Daoy (cell line): ENCODE data around the gene POU2F3. TPM values are rescaled to one million over a fixed set of nuclear protein-coding genes. Genes with fewer than 3 reads are reported as not detected.

Experiments
- DNase-seq: peaks from one replicate; pipeline ENCODE4 v3.0.0-alpha.2; 2015; ENCODE audit warnings: low read depth
- total RNA-seq: library from RNA; depleted of rRNA; stranded (reverse); fragments of >200 nt; shearing (Covaris generic); gene quantifications from 2 replicates; pipeline ENCODE4 v1.2.3, GENCODE V29; 2014

The POU2F3 gene
- total RNA-seq, 1 experiment from 2014 or later = not detected

DNA sequence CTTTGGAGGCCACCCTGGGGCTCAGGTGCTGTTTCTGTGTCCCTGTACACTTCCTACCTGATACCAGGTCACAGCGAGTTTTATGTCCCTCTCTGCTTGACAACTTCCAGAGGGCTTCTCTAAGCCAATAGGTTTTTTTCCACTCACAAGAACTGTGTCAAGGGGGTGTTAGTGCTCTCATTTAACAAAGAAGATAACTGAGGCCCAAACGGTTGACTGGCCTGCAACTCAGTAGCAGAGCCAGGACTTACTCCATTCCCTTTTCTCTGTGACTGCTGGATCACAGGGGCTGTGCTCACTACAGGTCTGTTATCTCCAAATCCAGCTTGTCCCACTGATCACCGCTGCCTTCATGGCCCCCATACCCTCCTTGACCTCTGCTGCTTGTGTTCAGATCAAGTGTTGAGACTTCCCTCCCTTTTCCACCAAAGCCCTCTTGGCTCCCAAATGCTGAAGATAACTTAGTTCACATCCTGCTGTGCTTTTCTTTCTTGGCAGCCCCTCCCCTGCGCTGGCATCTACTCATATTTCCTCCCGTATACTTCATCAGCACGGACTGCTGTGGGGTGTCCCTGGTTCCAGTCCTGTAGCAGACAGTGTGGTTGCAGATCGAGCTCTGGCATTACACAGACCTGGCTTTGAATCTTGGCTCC is 41.3 kb downstream of the POU2F3 start:
- no peak for DNase-seq

DNA sequence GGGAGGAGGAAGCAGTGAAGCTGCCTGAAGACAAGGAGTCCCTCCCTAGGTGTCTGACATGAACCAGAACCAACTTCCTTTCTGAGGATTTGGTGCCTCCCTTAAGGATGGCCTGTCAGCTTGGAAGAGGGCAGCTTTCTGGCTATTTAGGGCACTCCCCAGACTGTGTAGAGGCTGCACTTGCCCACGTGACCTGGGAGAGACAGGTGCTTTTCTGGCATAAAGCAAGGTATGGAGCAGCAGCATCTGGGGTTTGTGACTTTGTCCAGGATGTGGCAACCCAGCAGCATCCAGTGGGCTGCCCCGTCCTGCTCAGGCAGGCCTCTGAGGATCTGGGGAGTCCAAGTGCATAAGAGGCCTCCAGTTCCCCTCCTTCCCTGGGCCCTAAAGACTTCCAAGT is 43.2 kb downstream of the POU2F3 start:
- no peak for DNase-seq

DNA sequence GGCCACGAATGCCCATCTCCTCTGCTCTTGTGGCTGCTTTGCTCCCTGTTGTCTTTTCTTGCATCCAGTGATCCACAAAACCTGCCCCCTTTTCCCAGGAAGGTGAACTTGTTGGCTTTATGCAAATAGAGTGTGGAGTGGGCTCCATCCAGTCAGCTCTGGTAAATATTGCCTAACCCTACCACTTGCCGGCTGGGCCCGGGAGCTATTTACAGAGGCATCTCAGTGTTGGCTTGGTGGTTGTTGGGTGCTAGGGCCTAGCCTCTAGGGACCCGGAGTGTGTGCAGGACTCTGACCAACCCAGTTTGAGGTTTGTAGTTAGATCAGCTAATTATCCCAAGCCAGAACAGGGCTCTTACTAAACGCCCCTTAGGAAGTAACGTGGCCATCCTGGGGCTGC is 44.3 kb downstream of the POU2F3 start:
- no peak for DNase-seq

- DNase-seq = no peak
Observed at GRCh38 chr11:120285256-120285655, 45.3 kb downstream of the POU2F3 start.

- DNase-seq = no peak
Observed at GRCh38 chr11:120288021-120288420, 48.1 kb downstream of the POU2F3 start.

- DNase-seq = no peak
Observed at GRCh38 chr11:120289426-120289825, 49.5 kb downstream of the POU2F3 start.

DNA sequence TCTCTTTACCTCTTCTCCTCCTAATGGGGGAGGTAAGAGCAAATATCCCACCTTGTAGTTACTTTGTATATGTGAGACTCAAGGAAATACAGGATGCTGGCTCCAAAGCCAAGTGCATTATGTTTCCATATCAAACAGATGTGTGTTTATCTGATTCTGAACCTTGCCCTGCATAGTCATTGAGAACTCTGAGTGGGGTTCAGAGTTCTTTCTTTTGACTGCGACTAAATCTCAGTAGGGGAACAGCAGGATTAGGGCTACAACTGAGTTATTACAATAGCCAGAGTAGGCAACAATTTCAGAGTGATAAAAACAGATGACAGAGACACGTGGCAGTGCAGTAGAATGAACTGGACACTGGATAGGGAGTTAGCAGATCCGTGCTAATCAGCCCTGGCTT is 51.0 kb downstream of the POU2F3 start:
- no peak for DNase-seq

DNA sequence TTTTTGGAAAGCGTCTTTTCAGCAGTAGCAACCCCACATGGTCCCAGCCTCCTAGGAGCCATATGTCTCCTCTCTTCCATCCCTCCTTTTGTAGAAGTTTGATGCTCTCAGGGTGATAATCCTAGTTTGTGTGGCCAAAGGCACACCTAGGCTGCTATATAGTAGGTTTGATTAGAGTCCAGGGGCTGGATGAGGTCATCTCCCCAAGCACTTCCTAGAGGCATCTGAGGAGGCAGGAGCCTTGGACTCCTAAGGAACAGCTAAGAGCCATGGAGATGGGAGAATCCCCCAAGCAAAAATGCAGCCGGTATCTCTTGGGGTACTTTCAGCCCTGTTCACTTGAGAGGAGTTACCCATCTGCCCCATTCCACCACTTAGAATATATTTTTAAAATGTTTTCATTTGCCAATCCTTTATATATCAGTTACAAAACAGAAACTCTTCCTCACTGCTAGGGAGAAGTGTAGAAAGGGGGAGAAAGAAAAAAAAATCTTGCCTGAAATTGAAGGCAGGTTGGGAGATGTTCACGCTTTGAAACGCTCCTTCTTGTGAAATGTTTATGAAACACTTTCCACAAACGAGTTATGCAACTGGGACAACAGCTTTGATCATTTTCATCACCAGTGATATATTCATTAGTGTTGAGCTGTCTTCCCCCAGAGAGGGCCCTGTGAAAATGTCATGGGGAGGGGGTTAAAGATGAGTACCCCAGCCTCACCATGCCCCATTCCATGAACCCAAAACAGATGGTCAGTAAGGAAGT is 53.3 kb downstream of the POU2F3 start:
- DNase-seq = no peak

DNA sequence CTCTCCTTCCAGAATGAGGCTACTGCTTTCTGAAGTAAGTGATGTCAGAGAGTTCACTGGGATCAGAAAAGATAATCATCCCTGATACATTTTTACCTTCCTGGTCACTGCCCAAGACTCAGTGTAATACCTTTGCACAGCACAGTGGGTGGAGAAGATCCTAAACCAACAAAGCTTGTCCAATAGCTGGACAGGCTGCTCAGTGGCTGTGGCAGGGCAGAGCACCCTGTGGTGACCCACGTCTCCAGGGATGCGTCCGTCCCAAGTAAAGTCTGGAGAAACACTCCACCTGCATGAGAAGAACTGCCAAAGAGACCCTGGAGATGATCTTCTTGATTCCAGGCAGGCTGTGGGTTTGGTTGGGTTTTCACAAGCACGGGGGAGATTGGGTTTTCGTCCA is 54.2 kb downstream of the POU2F3 start:
- no peak for DNase-seq

DNA sequence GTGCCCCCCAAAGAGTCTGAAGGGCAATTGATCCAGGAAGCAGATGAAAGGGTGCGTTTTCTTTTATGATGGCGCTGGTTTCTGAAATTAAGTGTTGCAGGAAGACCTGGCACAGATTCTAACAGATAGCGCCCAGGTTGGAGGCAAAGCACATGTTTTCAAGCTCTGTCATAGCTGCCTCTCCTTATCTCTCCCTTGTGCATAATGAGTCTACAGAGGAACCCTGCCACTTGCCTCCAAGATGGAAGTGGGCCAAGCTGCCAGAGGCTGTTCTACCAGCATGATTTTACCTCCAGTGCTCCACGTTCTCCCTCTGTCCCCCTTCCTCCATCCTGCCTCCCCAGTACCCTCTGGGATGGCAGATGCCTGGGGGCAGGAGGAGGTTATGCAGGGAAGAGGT is 55.2 kb downstream of the POU2F3 start:
- peak; percentile 54 for DNase-seq

- no peak for DNase-seq
Observed at GRCh38 chr11:120296554-120296953, 56.6 kb downstream of the POU2F3 start.

DNA sequence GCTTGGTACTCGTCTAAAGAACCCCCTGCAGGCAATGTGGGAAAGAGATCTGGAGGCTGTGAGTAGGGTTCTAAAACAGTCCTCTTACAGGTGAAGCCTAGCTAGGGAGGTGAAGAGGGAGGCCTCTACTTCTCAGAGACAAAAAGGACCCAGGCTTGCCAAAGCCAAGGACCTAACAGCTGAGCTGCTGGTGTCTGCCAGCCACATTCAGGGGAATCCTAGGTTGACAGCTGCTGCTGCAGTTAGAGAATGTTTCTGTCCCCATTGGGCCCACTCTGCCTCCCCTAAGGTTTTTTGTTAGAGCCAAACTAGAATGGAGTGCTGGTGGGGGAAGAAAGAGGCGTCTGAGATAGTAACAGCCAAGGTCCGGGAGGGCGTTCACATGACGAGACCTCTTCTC is 58.5 kb downstream of the POU2F3 start:
- DNase-seq = no peak

DNA sequence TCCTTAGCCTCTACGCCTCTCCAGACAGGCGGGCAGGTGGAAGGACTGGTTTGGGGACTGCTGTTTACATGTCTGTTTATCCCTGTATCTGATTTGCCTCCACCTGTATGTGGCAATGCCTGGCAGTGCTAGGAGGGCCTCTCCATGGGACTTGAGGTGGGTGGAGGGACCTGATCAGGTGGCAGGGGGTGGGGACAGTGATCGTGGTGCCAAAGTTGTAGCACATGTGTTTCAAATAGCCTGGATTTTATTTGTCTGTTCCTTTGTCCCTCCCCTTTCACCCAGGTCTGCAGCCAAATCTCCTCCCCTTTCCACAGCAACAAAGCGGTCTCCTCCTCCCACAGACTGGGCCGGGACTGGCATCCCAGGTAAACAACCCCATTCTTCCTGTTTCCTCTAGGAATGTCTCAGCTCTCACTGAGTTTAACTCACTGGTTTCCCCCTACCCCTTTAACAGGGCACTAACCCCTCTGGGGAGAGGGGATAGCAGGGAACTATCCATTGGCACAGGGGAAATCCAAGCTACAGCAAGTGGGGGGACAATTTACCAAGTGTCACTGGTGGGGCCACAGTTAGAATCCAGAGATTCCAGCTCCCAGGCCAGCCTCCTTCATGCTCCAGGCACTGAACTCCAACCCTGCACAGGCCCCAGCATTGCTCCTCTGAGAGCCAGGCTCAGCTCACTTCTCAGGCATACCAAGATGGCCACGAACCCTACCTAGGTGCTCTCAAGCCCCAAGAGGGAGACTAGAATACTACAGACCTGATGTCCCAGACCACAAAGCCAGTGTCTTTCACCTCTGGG is 62.3 kb downstream of the POU2F3 start:
- DNase-seq = no peak

DNA sequence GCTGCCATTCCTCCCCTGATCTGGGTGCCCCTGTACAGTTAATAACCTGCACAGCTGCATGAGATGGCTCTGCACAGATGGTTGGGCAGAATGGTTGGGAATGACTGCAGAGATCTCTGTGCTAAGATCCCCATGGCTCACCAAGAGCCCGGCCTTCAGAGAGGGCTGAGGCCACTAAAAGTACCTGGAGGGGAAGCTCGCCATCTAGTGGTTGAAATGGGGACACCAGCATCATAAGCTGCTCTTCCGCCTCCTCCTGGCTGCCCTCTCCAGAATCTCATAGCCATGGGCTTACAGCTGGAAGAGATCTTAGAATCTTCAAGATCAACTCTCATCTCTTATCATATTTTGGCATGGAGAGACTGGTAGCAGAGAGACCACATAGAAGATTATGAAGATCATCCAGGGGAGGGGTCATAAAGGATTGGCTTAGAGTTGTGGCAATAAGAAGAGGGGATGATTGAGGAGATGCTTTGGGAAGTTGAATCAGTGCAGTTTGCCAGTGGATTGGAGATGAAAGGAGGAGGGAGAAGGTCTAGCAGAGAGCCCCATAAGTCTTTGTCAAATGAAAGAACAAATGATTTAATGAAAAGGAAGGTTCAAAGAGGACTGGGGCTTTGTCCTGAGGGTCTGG is 63.2 kb downstream of the POU2F3 start:
- peak; percentile 78 for DNase-seq

DNA sequence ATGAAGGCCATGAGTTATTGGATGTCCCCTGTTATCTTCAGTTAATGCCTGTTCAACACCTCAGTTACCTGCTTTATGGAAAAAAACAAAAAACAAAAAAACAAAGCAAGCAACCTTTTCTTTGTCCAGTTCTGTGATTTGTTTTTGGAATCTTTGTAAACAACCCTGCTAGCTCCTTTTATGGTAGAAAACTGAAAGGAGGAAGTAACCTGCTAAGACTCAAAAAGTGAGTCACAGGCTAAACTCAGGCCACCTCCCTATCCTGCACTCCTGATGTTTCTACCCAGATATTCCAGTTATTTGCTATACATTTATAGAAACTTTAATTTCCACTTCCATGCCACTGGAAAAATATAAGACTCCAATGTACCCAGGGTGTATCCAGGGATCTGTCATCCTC is 64.6 kb downstream of the POU2F3 start:
- peak; percentile 34 for DNase-seq

- DNase-seq = peak; percentile 27
Observed at GRCh38 chr11:120305286-120305685, 65.3 kb downstream of the POU2F3 start.

DNA sequence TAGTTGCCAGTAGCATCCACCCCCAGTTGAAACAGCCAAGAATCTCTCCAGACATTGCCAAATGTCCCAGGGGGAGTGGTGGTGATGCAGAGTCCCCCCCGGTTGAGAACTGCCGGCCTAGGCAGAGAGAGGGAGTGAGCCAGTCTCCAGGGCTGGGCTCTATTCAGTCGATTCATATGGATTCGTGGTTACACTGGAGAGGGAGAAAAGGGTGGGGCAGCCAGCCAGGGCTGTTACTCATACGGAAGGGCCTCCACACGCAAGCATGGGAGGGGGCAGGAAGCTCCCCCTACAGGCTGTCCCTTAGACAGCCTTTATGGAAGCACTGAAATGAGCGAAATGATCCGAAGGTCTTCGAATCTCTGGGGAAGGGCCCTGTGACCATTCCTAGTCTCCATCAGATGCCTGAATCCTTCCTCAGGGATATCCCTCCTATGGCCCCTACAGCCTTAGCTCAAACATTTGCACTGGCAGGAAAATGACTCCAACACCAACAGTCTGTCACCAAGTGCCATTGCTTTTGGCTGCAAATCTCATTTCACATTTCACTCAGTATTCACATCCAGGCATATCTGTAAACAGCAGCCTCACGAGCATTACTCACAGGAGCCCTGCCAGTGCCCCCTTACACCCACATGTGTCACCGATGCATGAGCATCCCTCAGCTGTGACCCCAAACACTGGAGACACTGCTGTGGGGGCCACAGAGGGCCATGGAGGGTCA is 66.7 kb downstream of the POU2F3 start:
- peak; percentile 94 for DNase-seq

DNA sequence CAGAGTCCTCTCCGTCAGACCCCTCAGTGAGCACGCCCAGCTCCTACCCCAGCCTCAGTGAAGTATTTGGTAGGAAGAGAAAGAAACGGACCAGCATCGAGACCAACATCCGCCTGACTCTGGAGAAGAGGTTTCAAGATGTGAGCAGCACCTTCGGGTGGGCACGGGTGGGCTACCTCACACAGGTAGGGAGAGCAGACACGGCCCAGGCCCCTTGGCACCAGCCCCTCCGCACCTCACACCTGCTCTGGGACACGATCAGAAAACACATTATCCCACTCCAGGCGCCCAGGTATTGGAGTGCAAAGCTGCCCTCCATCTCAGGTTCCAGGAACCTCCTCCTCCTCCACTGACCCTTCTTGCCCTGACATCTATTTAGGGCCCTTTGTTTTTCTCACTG is 67.5 kb downstream of the POU2F3 start:
- DNase-seq = no peak

GRCh38 chr11:120308081-120308480 is 68.1 kb downstream of the POU2F3 start:
- DNase-seq = no peak

DNA sequence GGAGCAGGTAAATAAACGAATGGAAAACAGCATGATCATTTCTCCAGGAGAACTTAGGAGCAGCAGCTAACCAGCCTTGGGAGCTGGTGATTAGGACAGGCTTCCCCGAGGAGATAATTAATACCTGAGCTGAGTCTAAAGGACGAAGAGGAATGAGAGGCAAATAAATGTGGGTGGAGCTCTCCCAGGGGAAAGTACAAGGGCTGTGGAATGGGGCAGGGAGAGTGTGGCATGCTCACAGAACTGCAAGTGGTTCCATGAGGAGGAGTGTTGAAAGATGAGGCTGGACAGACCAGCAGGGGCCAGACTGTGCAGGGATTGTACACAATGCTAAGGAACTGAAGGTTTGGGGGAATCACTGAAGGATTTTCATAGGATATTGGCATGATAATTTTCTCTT is 70.9 kb downstream of the POU2F3 start:
- no peak for DNase-seq

- no peak for DNase-seq
Observed at GRCh38 chr11:120314861-120315260, 74.9 kb downstream of the POU2F3 start.
